ENCODE data around the gene FBXL5.

The FBXL5 gene, protein sequence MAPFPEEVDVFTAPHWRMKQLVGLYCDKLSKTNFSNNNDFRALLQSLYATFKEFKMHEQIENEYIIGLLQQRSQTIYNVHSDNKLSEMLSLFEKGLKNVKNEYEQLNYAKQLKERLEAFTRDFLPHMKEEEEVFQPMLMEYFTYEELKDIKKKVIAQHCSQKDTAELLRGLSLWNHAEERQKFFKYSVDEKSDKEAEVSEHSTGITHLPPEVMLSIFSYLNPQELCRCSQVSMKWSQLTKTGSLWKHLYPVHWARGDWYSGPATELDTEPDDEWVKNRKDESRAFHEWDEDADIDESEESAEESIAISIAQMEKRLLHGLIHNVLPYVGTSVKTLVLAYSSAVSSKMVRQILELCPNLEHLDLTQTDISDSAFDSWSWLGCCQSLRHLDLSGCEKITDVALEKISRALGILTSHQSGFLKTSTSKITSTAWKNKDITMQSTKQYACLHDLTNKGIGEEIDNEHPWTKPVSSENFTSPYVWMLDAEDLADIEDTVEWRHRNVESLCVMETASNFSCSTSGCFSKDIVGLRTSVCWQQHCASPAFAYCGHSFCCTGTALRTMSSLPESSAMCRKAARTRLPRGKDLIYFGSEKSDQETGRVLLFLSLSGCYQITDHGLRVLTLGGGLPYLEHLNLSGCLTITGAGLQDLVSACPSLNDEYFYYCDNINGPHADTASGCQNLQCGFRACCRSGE

GRCh38 chr4:15655223-15656037 lies at the start of gene FBXL5:
FBXL5 (minus strand) TSS chr4:15655357; CDS start chr4:15655287, 70 bp downstream.
- H3K27ac ChIP-seq = peak within 1 kb of the TSS; percentile 87
- TF ChIP-seq, protein P1, sequence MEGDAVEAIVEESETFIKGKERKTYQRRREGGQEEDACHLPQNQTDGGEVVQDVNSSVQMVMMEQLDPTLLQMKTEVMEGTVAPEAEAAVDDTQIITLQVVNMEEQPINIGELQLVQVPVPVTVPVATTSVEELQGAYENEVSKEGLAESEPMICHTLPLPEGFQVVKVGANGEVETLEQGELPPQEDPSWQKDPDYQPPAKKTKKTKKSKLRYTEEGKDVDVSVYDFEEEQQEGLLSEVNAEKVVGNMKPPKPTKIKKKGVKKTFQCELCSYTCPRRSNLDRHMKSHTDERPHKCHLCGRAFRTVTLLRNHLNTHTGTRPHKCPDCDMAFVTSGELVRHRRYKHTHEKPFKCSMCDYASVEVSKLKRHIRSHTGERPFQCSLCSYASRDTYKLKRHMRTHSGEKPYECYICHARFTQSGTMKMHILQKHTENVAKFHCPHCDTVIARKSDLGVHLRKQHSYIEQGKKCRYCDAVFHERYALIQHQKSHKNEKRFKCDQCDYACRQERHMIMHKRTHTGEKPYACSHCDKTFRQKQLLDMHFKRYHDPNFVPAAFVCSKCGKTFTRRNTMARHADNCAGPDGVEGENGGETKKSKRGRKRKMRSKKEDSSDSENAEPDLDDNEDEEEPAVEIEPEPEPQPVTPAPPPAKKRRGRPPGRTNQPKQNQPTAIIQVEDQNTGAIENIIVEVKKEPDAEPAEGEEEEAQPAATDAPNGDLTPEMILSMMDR (IDR thresholded peaks at IDR 0.05) = no peak
- no peak for TF ChIP-seq ZFX (IDR thresholded peaks at IDR 0.05; ENCODE audit: borderline replicate concordance)

- TF ChIP-seq ZFX (IDR thresholded peaks at IDR 0.05; ENCODE audit: borderline replicate concordance) = no peak
- TF ChIP-seq, protein P1 (IDR thresholded peaks at IDR 0.05) = no peak
- H3K27ac ChIP-seq = no peak overlapping the region
These were observed 49.0 kb upstream of the FBXL5 start for GRCh38 chr4:15704129-15704528.

GRCh38 chr4:15703439-15703838 lies 48.3 kb upstream of the FBXL5 start:
- no peak overlapping the region for H3K27ac ChIP-seq
- TF ChIP-seq ZFX (IDR thresholded peaks at IDR 0.05; ENCODE audit: borderline replicate concordance) = no peak
- TF ChIP-seq, protein P1 (IDR thresholded peaks at IDR 0.05) = no peak

DNA sequence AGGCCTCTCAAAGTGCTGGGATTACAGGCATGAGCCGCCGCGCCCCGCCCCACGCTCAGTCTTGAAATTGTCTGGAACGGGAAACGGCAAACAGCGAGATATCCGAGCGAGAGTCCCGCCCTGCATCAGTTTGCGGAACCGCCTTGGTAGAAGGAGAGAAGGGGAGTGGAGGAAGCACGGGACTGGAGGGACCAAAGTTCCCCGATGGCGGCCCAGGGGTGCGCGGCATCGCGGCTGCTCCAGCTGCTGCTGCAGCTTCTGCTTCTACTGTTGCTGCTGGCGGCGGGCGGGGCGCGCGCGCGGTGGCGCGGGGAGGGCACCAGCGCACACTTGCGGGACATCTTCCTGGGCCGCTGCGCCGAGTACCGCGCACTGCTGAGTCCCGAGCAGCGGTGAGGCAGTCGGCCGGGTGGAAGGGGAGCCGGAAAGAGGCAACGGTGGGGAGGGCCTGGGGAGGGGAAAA lies 47.8 kb upstream of the FBXL5 start, which contains the start of gene BST1:
Gene BST1, plus strand, starts transcription at position 125 of the 463 bp plus-strand sequence. Its CDS starts 80 bp downstream, at position 205.
- TF ChIP-seq, protein P1 (IDR thresholded peaks at IDR 0.05) = no peak
- TF ChIP-seq ZFX (IDR thresholded peaks at IDR 0.05; ENCODE audit: borderline replicate concordance) = no peak
- H3K27ac ChIP-seq = no peak within 1 kb of the TSS

- no peak overlapping the region for H3K27ac ChIP-seq
- no peak for TF ChIP-seq ZFX (IDR thresholded peaks at IDR 0.05; ENCODE audit: borderline replicate concordance)
- TF ChIP-seq, protein P1 (IDR thresholded peaks at IDR 0.05) = no peak
These were observed 41.7 kb upstream of the FBXL5 start for GRCh38 chr4:15696866-15697265.

- TF ChIP-seq, protein P1 (IDR thresholded peaks at IDR 0.05) = no peak
- no peak for TF ChIP-seq ZFX (IDR thresholded peaks at IDR 0.05; ENCODE audit: borderline replicate concordance)
- H3K27ac ChIP-seq = no peak overlapping the region
These were observed 40.6 kb upstream of the FBXL5 start for GRCh38 chr4:15695729-15696128.
